HG03139 (cell line): ENCODE measurements around the gene THNSL1.
"Not testable (repeated sequence)": the region's sequence is repeated elsewhere in the genome, so short reads cannot be mapped to it uniquely, and the experiment has no call there.

Experiments
- ATAC-seq: cut with Tn5 transposase; IDR thresholded peaks from one replicate; pipeline ENCODE4 v1.9.1; 2021; ENCODE audit not compliant: unreplicated experiment

Gene THNSL1

GRCh38 chr10:24993237-24993958 lies 23.0 kb upstream of the THNSL1 start:
- no peak for ATAC-seq

GRCh38 chr10:24995072-24995471 lies 21.3 kb upstream of the THNSL1 start:
- ATAC-seq = no peak

GRCh38 chr10:24998044-24998443 lies 18.4 kb upstream of the THNSL1 start:
- ATAC-seq = no peak

GRCh38 chr10:25011591-25011990 lies 4.8 kb upstream of the THNSL1 start:
- not testable (repeated sequence) for ATAC-seq

GRCh38 chr10:25014579-25014978 lies 1.8 kb upstream of the THNSL1 start:
- no peak for ATAC-seq

GRCh38 chr10:25015828-25016375 lies 510 bp upstream of the THNSL1 start, which contains the start of gene ENKUR:
Gene ENKUR (minus strand): TSS chr10:25016158. CDS start chr10:25015936, 222 bp downstream.
- peak; percentile 52 for ATAC-seq

GRCh38 chr10:25017154-25017590 lies 760 bp downstream of the THNSL1 start:
- peak; percentile 1 for ATAC-seq

GRCh38 chr10:25017661-25018060 lies 1.2 kb downstream of the THNSL1 start:
- ATAC-seq = no peak

GRCh38 chr10:25018703-25019102 lies 2.3 kb downstream of the THNSL1 start:
- ATAC-seq = no peak

- ATAC-seq = no peak
Measured at GRCh38 chr10:25023278-25023677, 6.9 kb downstream of the THNSL1 start.

- ATAC-seq = no peak
Measured at GRCh38 chr10:25024528-25024927, 8.1 kb downstream of the THNSL1 start.

GRCh38 chr10:25026463-25026862 lies 10.1 kb downstream of the THNSL1 start:
- ATAC-seq = no peak

- no peak for ATAC-seq
Measured at GRCh38 chr10:25028711-25029110, 12.3 kb downstream of the THNSL1 start.

GRCh38 chr10:25029519-25029918 lies 13.1 kb downstream of the THNSL1 start:
- ATAC-seq = no peak

GRCh38 chr10:25036381-25036780 lies 20.0 kb downstream of the THNSL1 start:
- no peak for ATAC-seq

GRCh38 chr10:25038325-25038724 lies 21.9 kb downstream of the THNSL1 start:
- no peak for ATAC-seq

- ATAC-seq = no peak
Measured at GRCh38 chr10:25039531-25039930, 23.1 kb downstream of the THNSL1 start.

- ATAC-seq = no peak
Measured at GRCh38 chr10:25046641-25047040, 30.2 kb downstream of the THNSL1 start.

GRCh38 chr10:25047088-25047487 lies 30.7 kb downstream of the THNSL1 start:
- no peak for ATAC-seq

- no peak for ATAC-seq
Measured at GRCh38 chr10:25047591-25048301, 31.3 kb downstream of the THNSL1 start.

GRCh38 chr10:25048450-25048849 lies 32.0 kb downstream of the THNSL1 start:
- ATAC-seq = no peak

GRCh38 chr10:25049966-25050365 lies 33.6 kb downstream of the THNSL1 start:
- no peak for ATAC-seq
